Inflammatory macrophage (primary cell): ENCODE data around the gene PFKFB4.

Experiments used
- DNase-seq, 2 donors: peaks; one replicate each; pipeline ENCODE4 v3.0.0-alpha.2; 2020 to 2022

Gene PFKFB4

GRCh38 chr3:48528754-48529153 lies 27.8 kb downstream of the PFKFB4 start:
- peak; percentile 78 to 85 for DNase-seq

GRCh38 chr3:48528048-48528447 lies 28.6 kb downstream of the PFKFB4 start:
- DNase-seq = peak; percentile 80 to 85

- no peak for DNase-seq
Measured at GRCh38 chr3:48524970-48525369, 31.6 kb downstream of the PFKFB4 start.

DNA sequence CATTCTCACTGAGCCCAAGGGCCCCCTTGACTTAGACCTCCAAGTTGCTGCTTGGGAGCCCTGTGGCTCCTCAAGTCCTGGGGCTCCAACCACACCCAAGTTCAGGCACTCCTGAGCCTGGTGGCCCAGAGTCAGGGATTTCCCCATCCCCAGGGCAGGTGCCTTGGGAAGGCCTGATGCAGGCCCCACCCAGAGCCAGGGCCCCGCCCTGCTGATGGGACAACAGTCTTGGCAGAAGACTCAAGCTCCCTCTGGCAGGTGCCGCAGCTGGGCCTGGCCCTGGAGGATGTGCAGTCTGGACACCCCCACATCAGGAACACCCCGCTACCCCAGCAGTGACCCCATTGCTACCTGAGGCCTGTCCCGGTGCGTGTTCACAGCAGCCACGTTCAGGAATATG lies 35.0 kb downstream of the PFKFB4 start:
- DNase-seq = no peak

DNA sequence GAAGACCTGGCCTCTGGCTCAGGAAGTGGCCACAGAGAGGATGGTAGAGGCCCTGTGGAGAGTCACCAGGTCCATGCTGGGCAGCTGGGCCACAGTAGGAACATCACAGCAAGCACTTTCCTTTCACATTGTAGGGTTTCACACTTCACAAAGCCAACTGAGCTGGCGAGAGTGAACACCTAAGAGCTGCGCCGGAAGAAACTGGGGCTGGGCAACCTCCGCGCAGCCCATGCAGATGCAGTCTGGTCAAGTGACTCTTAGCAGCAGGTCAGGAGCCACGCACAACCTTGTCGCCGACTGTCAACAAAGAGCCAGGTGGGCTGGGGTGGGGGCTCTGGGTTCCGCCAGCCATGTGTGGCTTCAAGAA lies 37.3 kb downstream of the PFKFB4 start:
- DNase-seq = no peak

- no peak for DNase-seq
Measured at GRCh38 chr3:48518638-48519276, 37.8 kb downstream of the PFKFB4 start.

DNA sequence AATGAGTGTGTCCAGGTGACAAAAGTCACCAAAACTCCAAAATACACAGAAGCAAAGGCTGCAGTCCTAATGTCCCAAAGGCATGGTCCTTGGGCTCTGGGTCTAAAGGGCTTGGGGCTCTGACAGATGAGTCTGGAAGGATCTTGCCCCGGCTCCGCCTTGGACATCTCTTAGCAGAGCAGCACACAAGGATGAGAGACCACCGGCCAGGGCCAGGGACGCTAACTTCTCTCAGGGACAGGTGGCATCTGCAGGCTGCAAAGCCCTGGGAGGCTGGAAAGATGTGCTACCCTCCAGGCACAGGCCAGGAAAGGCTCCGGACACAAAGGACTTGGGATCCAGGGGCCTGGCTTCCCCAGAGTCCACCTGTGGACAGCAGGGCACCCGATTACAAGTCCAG lies 38.5 kb downstream of the PFKFB4 start:
- no peak for DNase-seq

GRCh38 chr3:48516571-48516970 lies 40.0 kb downstream of the PFKFB4 start:
- DNase-seq = no peak

- no peak for DNase-seq
Measured at GRCh38 chr3:48514431-48515227, 42.0 kb downstream of the PFKFB4 start.

- no peak for DNase-seq
Measured at GRCh38 chr3:48511551-48511950, 45.1 kb downstream of the PFKFB4 start.

- DNase-seq = peak in 1 of 2 donors; percentile 33
Measured at GRCh38 chr3:48507256-48508061, 49.1 kb downstream of the PFKFB4 start.

GRCh38 chr3:48505968-48506504 lies 50.6 kb downstream of the PFKFB4 start:
- no peak for DNase-seq

GRCh38 chr3:48505146-48505545 lies 51.5 kb downstream of the PFKFB4 start:
- DNase-seq = no peak

DNA sequence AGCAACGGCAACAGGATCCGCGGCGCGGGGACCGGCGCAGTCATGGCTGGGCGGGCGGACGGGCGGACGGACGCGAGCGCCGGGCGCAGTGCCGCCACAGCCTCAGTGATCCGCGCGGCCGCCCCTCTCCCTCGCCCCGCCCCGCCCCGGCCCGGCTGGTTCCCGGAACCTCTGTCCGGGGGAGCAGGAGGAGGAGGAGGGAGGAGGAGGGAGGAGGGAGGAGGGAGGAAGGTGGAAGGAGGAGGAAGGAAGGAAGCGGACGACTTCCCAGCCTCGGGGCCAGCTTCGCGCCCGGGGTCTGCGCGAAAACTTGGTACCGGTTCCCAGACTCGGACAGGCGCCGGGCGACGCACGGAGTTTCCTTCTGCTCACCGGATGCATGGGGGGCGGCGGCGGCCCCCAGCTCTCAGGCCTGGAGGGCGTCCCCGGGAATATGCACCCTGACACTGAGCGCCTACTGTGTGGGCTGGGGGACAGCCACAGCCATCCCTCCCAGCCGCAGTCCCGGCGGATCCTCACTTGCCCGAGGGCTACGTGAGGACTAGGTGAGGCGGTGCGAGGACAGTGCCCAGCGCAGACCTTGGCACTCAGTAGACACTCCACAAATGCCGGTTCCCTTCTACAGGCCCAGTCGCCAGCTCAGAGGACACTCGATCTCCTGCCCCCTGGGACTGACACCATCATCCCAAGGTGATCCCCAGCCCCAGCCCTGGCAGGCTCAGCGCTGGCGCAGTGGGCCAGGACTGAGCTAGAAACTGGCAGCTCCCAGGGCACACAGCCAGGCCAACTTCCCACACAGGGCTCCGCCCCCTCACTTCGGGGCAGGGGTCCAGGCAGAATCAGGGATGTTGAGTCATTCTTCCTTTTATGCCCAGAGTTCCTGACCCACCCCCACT lies 52.3 kb downstream of the PFKFB4 start, which contains the start of gene SHISA5:
Gene SHISA5, minus strand, starts transcription at position 124 of the 896 bp plus-strand sequence. Its CDS starts 80 bp downstream, at position 44.
- DNase-seq = peak; percentile 40 to 57

- no peak for DNase-seq
Measured at GRCh38 chr3:48503401-48504050, 53.1 kb downstream of the PFKFB4 start.

- DNase-seq = no peak
Measured at GRCh38 chr3:48502728-48503168, 53.9 kb downstream of the PFKFB4 start.

GRCh38 chr3:48502121-48502520 lies 54.5 kb downstream of the PFKFB4 start:
- DNase-seq = no peak

DNA sequence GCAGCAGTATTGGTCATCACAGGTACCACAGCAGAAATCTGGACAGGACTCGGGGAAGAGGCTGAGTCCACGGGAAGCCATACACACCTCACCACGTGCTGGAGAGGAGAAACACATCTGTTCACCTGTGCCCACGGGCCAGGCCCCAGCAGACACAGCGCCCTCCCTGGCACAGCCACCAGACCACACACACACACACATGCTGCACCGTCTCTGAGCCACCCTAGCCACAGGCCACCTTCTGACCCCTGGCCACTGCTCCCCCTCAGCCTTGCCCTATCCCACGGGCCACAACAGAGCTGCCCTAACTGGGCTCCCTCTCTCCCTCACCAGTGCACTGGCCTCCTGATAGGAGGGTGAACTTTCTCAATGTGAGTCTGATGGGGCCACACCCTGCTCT lies 55.4 kb downstream of the PFKFB4 start:
- DNase-seq = no peak

GRCh38 chr3:48500656-48501055 lies 55.9 kb downstream of the PFKFB4 start:
- DNase-seq = no peak

DNA sequence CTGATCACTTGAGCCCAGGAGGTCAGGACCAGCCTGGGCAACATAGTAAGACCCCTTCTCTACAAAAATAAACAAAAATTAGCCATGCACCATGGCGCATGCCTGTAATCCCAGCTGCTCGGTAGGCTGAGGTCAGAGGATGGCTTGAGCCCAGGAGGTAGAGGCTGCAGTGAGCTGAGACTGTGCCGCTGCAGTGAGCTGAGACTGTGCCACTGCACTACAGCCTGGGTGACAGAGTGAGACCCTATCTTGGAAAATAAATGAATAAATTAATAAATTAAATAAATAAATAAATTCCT lies 63.5 kb downstream of the PFKFB4 start:
- no peak for DNase-seq

DNA sequence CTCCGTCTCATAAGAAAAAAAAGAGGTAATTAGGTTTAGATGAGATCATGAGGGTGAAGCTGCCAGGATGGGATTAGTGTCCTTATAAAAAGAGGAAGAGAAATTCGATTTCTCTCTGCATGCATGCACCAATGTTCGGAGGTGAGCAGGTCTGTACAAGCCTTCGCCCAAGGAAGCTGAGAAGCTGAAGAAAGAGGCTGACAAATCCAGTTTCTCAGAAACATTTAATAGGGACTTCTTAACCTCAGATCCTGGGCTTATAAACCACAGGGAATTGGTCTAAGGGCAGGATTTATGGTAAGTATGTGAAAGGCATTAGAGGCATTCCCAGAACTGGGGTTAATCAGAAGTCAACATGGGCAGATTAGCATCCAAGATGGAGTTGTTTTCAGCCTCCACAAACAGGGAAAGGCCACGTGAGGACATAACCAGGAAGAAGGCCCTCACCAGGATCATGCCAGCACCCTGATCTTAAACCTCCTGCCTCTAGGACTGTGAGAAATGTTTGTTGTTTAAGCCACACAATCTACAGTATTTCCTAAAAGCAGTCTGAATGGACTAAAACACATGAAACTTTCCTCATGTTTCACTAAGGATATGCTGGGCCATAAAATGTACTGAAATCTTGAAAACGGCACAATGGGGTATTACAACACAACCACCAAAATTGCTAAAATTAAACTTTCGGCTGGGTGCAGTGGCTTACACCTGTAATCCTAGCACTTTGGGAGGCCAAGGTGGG lies 64.0 kb downstream of the PFKFB4 start:
- DNase-seq = peak in 1 of 2 donors; percentile 62
